ENCODE measurements around the gene KLHL12.
A peak's percentile ranks its signal among the peaks of the same experiment; 100 is the strongest.

KLHL12 gene

GRCh38 chr1:202880062-202880461 lies 47.0 kb downstream of the KLHL12 start:
- DNase-seq, result no peak

- no peak for DNase-seq
Measured at GRCh38 chr1:202879128-202879527, 47.9 kb downstream of the KLHL12 start.

GRCh38 chr1:202873026-202873425 lies 54.0 kb downstream of the KLHL12 start:
- no peak for DNase-seq

- DNase-seq, result no peak
Measured at GRCh38 chr1:202871367-202871766, 55.7 kb downstream of the KLHL12 start.

- DNase-seq, result no peak
Measured at GRCh38 chr1:202862679-202863560, 64.1 kb downstream of the KLHL12 start.

- DNase-seq, result peak; percentile 60
Measured at GRCh38 chr1:202861420-202862132, 65.5 kb downstream of the KLHL12 start.

- peak; percentile 15 for DNase-seq
Measured at GRCh38 chr1:202860744-202861419, 66.2 kb downstream of the KLHL12 start.

- no peak for DNase-seq
Measured at GRCh38 chr1:202858789-202859414, 68.1 kb downstream of the KLHL12 start.

- no peak for DNase-seq
Measured at GRCh38 chr1:202858331-202858730, 68.7 kb downstream of the KLHL12 start.

- DNase-seq, result no peak
Measured at GRCh38 chr1:202857136-202857610, 69.9 kb downstream of the KLHL12 start.

GRCh38 chr1:202856014-202856413 lies 71.0 kb downstream of the KLHL12 start:
- no peak for DNase-seq

- DNase-seq, result no peak
Measured at GRCh38 chr1:202854787-202855186, 72.2 kb downstream of the KLHL12 start.

GRCh38 chr1:202852163-202852904 lies 74.7 kb downstream of the KLHL12 start:
- DNase-seq, result no peak

GRCh38 chr1:202850593-202851362 lies 76.3 kb downstream of the KLHL12 start:
- DNase-seq, result no peak

- no peak for DNase-seq
Measured at GRCh38 chr1:202848191-202848542, 78.9 kb downstream of the KLHL12 start.

GRCh38 chr1:202844935-202845334 lies 82.1 kb downstream of the KLHL12 start:
- DNase-seq, result no peak

- DNase-seq, result no peak
Measured at GRCh38 chr1:202844259-202844658, 82.8 kb downstream of the KLHL12 start.

- DNase-seq, result no peak
Measured at GRCh38 chr1:202843081-202843480, 84.0 kb downstream of the KLHL12 start.

Data from NCI-H446 treated with DMSO at 0.1 percent for 48 hours (cell line).